ENCODE results near the gene POU3F3. TPM values are rescaled to one million over a fixed set of nuclear protein-coding genes. Genes with fewer than 3 reads are reported as not detected.

The POU3F3 gene
- total RNA-seq, 1 donor = under 0.01 TPM

- Histone ChIP-seq H4K20me1 (ENCODE audit: insufficient read depth, low read length) (no peaks in the 10 kb centered on the region), H3K4me2 (ENCODE audit: insufficient read depth, low read length) (no peak overlapping the region), H3K27me3 (ENCODE audit: insufficient read depth, low read length) (peaks cover 54% of the 10 kb centered on the region)
Measured at GRCh38 chr2:104859766-104860450, 6.0 kb downstream of the POU3F3 start.

GRCh38 chr2:104860451-104860790, 6.5 kb downstream of the POU3F3 start:
- H3K79me2 ChIP-seq (ENCODE audit: insufficient read depth, low read length) = no peaks in the 10 kb centered on the region
- H3K36me3 ChIP-seq (ENCODE audit: insufficient read depth, low read length) = no peaks in the 10 kb centered on the region
- H3K9me3 ChIP-seq (ENCODE audit: low read depth, low read length) = no peaks in the 10 kb centered on the region
- no peak overlapping the region for H3K27ac ChIP-seq (ENCODE audit: low read depth, low read length)
- H4K20me1 ChIP-seq (ENCODE audit: insufficient read depth, low read length) = no peaks in the 10 kb centered on the region
- H2AFZ ChIP-seq (ENCODE audit: low read length) = no peak overlapping the region
- no peak for TF ChIP-seq CTCF (IDR thresholded peaks at IDR 0.05; ENCODE audit: extremely low read depth, low read depth, low read length)
- H3K27me3 ChIP-seq (ENCODE audit: insufficient read depth, low read length) = peaks cover 57% of the 10 kb centered on the region
- H3K4me1 ChIP-seq (ENCODE audit: insufficient read depth, low read length) = no peaks in the 10 kb centered on the region
- H3K4me3 ChIP-seq (ENCODE audit: insufficient read depth, low read length) = no peak overlapping the region
- DNase-seq (ENCODE audit: insufficient read length, low spot score, missing footprints) = no peak
- no peak overlapping the region for H3K4me2 ChIP-seq (ENCODE audit: insufficient read depth, low read length)

More at GRCh38 chr2:104859766-104860450, 6.0 kb downstream of the POU3F3 start:
- no peak overlapping the region for H3K27ac ChIP-seq (ENCODE audit: low read depth, low read length)
- H3K4me1 ChIP-seq (ENCODE audit: insufficient read depth, low read length) = no peaks in the 10 kb centered on the region
- DNase-seq (ENCODE audit: insufficient read length, low spot score, missing footprints) = no peak
- no peaks in the 10 kb centered on the region for H3K36me3 ChIP-seq (ENCODE audit: insufficient read depth, low read length)
- H3K9me3 ChIP-seq (ENCODE audit: low read depth, low read length) = no peaks in the 10 kb centered on the region
- no peaks in the 10 kb centered on the region for H3K79me2 ChIP-seq (ENCODE audit: insufficient read depth, low read length)
- no peak overlapping the region for H2AFZ ChIP-seq (ENCODE audit: low read length)
- TF ChIP-seq CTCF (IDR thresholded peaks at IDR 0.05; ENCODE audit: extremely low read depth, low read depth, low read length) = no peak
- no peak overlapping the region for H3K4me3 ChIP-seq (ENCODE audit: insufficient read depth, low read length)

- Histone ChIP-seq H3K27ac (ENCODE audit: low read depth, low read length) (no peak overlapping the region), H3K4me2 (ENCODE audit: insufficient read depth, low read length) (peak overlapping the region; percentile 1), H4K20me1 (ENCODE audit: insufficient read depth, low read length) (no peaks in the 10 kb centered on the region), H3K79me2 (ENCODE audit: insufficient read depth, low read length) (no peaks in the 10 kb centered on the region), H3K9me3 (ENCODE audit: low read depth, low read length) (no peaks in the 10 kb centered on the region), H3K4me1 (ENCODE audit: insufficient read depth, low read length) (no peaks in the 10 kb centered on the region), H3K27me3 (ENCODE audit: insufficient read depth, low read length) (peaks cover 58% of the 10 kb centered on the region), H2AFZ (ENCODE audit: low read length) (no peak overlapping the region), H3K4me3 (ENCODE audit: insufficient read depth, low read length) (no peak overlapping the region), H3K36me3 (ENCODE audit: insufficient read depth, low read length) (no peaks in the 10 kb centered on the region)
- DNase-seq (ENCODE audit: insufficient read length, low spot score, missing footprints) = peak; percentile 63
- TF ChIP-seq CTCF (IDR thresholded peaks at IDR 0.05; ENCODE audit: extremely low read depth, low read depth, low read length) = no peak
Measured at GRCh38 chr2:104861351-104862057, 7.6 kb downstream of the POU3F3 start.
